ENCODE data around the gene TUNAR.

TUNAR gene

GRCh38 chr14:95876761-95877538 lies at the start of gene TUNAR:
TUNAR (plus strand) TSS chr14:95876832.
- DNase-seq (ENCODE audit: low spot score): no peak
- in situ Hi-C loops (cut with MboI; ENCODE audit: low pct_unique_long_range_greater_than_20kb, low sequenced_read_pairs, unreplicated experiment): no loop called here
- TF ChIP-seq CTCF (IDR thresholded peaks at IDR 0.05; ENCODE audit: extremely low read depth, insufficient read depth, missing control alignments): no peak

GRCh38 chr14:95828649-95829265 lies 47.9 kb upstream of the TUNAR start:
- TF ChIP-seq CTCF (IDR thresholded peaks at IDR 0.05; ENCODE audit: extremely low read depth, insufficient read depth, missing control alignments): no peak
- no peak for DNase-seq (ENCODE audit: low spot score)
- in situ Hi-C loops (cut with MboI; ENCODE audit: low pct_unique_long_range_greater_than_20kb, low sequenced_read_pairs, unreplicated experiment): no loop called here

- in situ Hi-C loops (cut with MboI; ENCODE audit: low pct_unique_long_range_greater_than_20kb, low sequenced_read_pairs, unreplicated experiment): no loop called here
- TF ChIP-seq CTCF (IDR thresholded peaks at IDR 0.05; ENCODE audit: extremely low read depth, insufficient read depth, missing control alignments): no peak
- DNase-seq (ENCODE audit: low spot score): no peak
These were observed 47.3 kb upstream of the TUNAR start for GRCh38 chr14:95829321-95829720.

- DNase-seq (ENCODE audit: low spot score): no peak
- in situ Hi-C loops (cut with MboI; ENCODE audit: low pct_unique_long_range_greater_than_20kb, low sequenced_read_pairs, unreplicated experiment): no loop called here
- no peak for TF ChIP-seq CTCF (IDR thresholded peaks at IDR 0.05; ENCODE audit: extremely low read depth, insufficient read depth, missing control alignments)
These were observed 46.2 kb upstream of the TUNAR start for GRCh38 chr14:95830386-95830785.

DNA sequence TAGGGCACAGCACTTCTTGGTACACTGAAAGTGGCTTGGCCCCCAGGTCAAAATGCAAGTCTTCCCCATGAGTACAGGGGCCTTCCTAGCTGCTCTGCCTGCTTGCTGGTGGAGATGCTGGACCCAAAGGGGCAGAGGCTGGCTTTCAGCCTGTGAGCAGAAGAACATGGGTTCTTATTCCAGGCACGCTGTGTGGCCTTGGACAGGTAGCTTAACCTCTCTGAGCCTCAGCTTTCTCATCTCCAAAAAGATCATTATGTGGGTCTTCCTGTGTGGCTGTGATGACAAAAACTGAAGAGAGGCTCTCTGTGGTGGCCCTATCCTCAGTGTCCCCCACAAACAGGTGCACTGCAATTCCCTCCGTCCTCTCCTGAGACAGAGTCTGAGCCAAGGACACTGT lies 45.6 kb upstream of the TUNAR start:
- no peak for TF ChIP-seq CTCF (IDR thresholded peaks at IDR 0.05; ENCODE audit: extremely low read depth, insufficient read depth, missing control alignments)
- no peak for DNase-seq (ENCODE audit: low spot score)
- in situ Hi-C loops (cut with MboI; ENCODE audit: low pct_unique_long_range_greater_than_20kb, low sequenced_read_pairs, unreplicated experiment): no loop called here

- no peak for DNase-seq (ENCODE audit: low spot score)
- TF ChIP-seq CTCF (IDR thresholded peaks at IDR 0.05; ENCODE audit: extremely low read depth, insufficient read depth, missing control alignments): no peak
- in situ Hi-C loops (cut with MboI; ENCODE audit: low pct_unique_long_range_greater_than_20kb, low sequenced_read_pairs, unreplicated experiment): no loop called here
These were observed 45.2 kb upstream of the TUNAR start for GRCh38 chr14:95831468-95831867.

Measured in GM13977 (cell line).